DMS 273 treated with DMSO at 0.1 percent for 48 hours (cell line): Measurements from ENCODE around the gene ANAPC16.
"Not testable (repeated sequence)": the region's sequence is repeated elsewhere in the genome, so short reads cannot be mapped to it uniquely, and the experiment has no call there.

Source experiments
- DNase-seq: peaks from one replicate; lab custom pipeline; 2025; lab: John Stamatoyannopoulos, UW

ANAPC16 gene

GRCh38 chr10:72215611-72216549 is at the start of gene ANAPC16, which contains the start of gene ASCC1:
ANAPC16 (plus strand) TSS chr10:72216012; CDS start chr10:72223915, 7,903 bp downstream.
ASCC1 (minus strand) TSS chr10:72216276; CDS start chr10:72213298, 2,978 bp downstream.
- peak; percentile 78 for DNase-seq

- DNase-seq: no peak
These were observed 48.7 kb upstream of the ANAPC16 start for GRCh38 chr10:72167118-72167517.

GRCh38 chr10:72170263-72170662 is 45.5 kb upstream of the ANAPC16 start:
- no peak for DNase-seq

GRCh38 chr10:72170733-72171132 is 45.1 kb upstream of the ANAPC16 start:
- no peak for DNase-seq

GRCh38 chr10:72171175-72171630 is 44.6 kb upstream of the ANAPC16 start:
- DNase-seq: no peak

GRCh38 chr10:72173262-72173618 is 42.6 kb upstream of the ANAPC16 start:
- no peak for DNase-seq

- DNase-seq: no peak
These were observed 42.1 kb upstream of the ANAPC16 start for GRCh38 chr10:72173619-72174296.

GRCh38 chr10:72174297-72174662 is 41.5 kb upstream of the ANAPC16 start:
- no peak for DNase-seq

- DNase-seq: no peak
These were observed 40.7 kb upstream of the ANAPC16 start for GRCh38 chr10:72175149-72175548.

- DNase-seq: no peak
These were observed 39.1 kb upstream of the ANAPC16 start for GRCh38 chr10:72176701-72177100.

- DNase-seq: no peak
These were observed 38.4 kb upstream of the ANAPC16 start for GRCh38 chr10:72177454-72177853.

- DNase-seq: no peak
These were observed 31.7 kb upstream of the ANAPC16 start for GRCh38 chr10:72184156-72184555.

GRCh38 chr10:72186258-72186981 is 29.4 kb upstream of the ANAPC16 start:
- no peak for DNase-seq

GRCh38 chr10:72186982-72187330 is 28.9 kb upstream of the ANAPC16 start:
- no peak for DNase-seq

- DNase-seq: no peak
These were observed 20.9 kb upstream of the ANAPC16 start for GRCh38 chr10:72194949-72195348.

GRCh38 chr10:72200883-72201282 is 14.9 kb upstream of the ANAPC16 start:
- no peak for DNase-seq

- no peak for DNase-seq
These were observed 14.5 kb upstream of the ANAPC16 start for GRCh38 chr10:72201293-72201692.

- DNase-seq: no peak
These were observed 11.5 kb upstream of the ANAPC16 start for GRCh38 chr10:72204296-72204695.

GRCh38 chr10:72204724-72205123 is 11.1 kb upstream of the ANAPC16 start:
- no peak for DNase-seq

- DNase-seq: no peak
These were observed 9.1 kb upstream of the ANAPC16 start for GRCh38 chr10:72206511-72207229.

- not testable (repeated sequence) for DNase-seq
These were observed 7.3 kb upstream of the ANAPC16 start for GRCh38 chr10:72208526-72208925.

GRCh38 chr10:72211381-72211780 is 4.4 kb upstream of the ANAPC16 start:
- DNase-seq: not testable (repeated sequence)
